WTC11 (cell line): ENCODE results near the gene KRT6A. TPM values are rescaled to one million over a fixed set of nuclear protein-coding genes. Genes with fewer than 3 reads are reported as not detected.

Source experiments
- ATAC-seq: fragments of 200-7000 bp; cut with Tn5 transposase; 2 replicates; pipeline ENCODE4 v1.10.0; 2021; ENCODE audit warnings: mild to moderate bottlenecking, moderate library complexity
- CTCF ChIA-PET: fragments of 300-600 bp; sonication (Branson Sonifier 250); formaldehyde crosslinking; loops from one replicate; lab custom pipeline; 2021; ENCODE audit warnings: antibody characterized with exemption; lab: Charles Lee
- POLR2A ChIA-PET: fragments of 350-600 bp; sonication (Branson Sonifier 250); formaldehyde crosslinking; loops from one replicate; lab custom pipeline; 2021; ENCODE audit warnings: antibody characterized with exemption; lab: Charles Lee
- DNase-seq: peaks from one replicate; pipeline ENCODE4 v3.0.0; 2021; ENCODE audit warnings: low spot score
- H3K27ac Mint-ChIP-seq: 2 replicates; pipeline ENCODE4 v1.8.0; 2021; ENCODE audit warnings: mixed read lengths
- H3K27me3 Mint-ChIP-seq: 2 replicates; pipeline ENCODE4 v1.8.0; 2021; ENCODE audit warnings: low read depth, mild to moderate bottlenecking, moderate library complexity, mixed read lengths
- H3K36me3 Mint-ChIP-seq: 2 replicates; pipeline ENCODE4 v1.8.0; 2021; ENCODE audit warnings: mixed read lengths
- H3K4me1 Mint-ChIP-seq: 2 replicates; pipeline ENCODE4 v1.8.0; 2022; ENCODE audit warnings: mixed read lengths
- H3K4me3 Mint-ChIP-seq: 2 replicates; pipeline ENCODE4 v1.8.0; 2021; ENCODE audit warnings: mild to moderate bottlenecking, moderate library complexity, mixed read lengths
- H3K9me3 Mint-ChIP-seq: 2 replicates; pipeline ENCODE4 v1.8.0; 2021; ENCODE audit warnings: mixed read lengths
- EMX1 ChIP-seq: fragments of 250-450 bp; sonication (Bioruptor Pico); IDR thresholded peaks from 2 replicates; pipeline ENCODE4 v1.8.0; 2021; ENCODE audit warnings: mild to moderate bottlenecking
- HMGA2 ChIP-seq: fragments of 250-450 bp; sonication (Bioruptor Pico); IDR thresholded peaks from 2 replicates; pipeline ENCODE4 v1.4.0; 2021; ENCODE audit warnings: mild to moderate bottlenecking, moderate library complexity
- NFE2L1 ChIP-seq: sonication (generic); formaldehyde crosslinking; IDR thresholded peaks from 2 replicates; pipeline ENCODE4 v1.8.1; 2023; ENCODE audit warnings: missing genetic modification reagents
- PRRX2 ChIP-seq: fragments of 250-450 bp; sonication (Bioruptor Pico); IDR thresholded peaks from 2 replicates; pipeline ENCODE4 v1.8.0; 2021; ENCODE audit warnings: mild to moderate bottlenecking
- RELA ChIP-seq: sonication (generic); formaldehyde crosslinking; IDR thresholded peaks from 2 replicates; pipeline ENCODE4 v1.8.1; 2022; ENCODE audit warnings: missing genetic modification reagents, mild to moderate bottlenecking, borderline replicate concordance
- SMAD4 ChIP-seq: sonication (generic); formaldehyde crosslinking; IDR thresholded peaks from 2 replicates; pipeline ENCODE4 v1.8.0; 2022; ENCODE audit warnings: mild to moderate bottlenecking, missing genetic modification reagents
- TCF7 ChIP-seq: sonication (generic); formaldehyde crosslinking; IDR thresholded peaks from 2 replicates; pipeline ENCODE4 v1.8.0; 2022; ENCODE audit warnings: mild to moderate bottlenecking, low read depth, missing genetic modification reagents, moderate library complexity
- ZBTB21 ChIP-seq: sonication (generic); formaldehyde crosslinking; IDR thresholded peaks from 2 replicates; pipeline ENCODE4 v1.8.1; 2023; ENCODE audit warnings: mild to moderate bottlenecking, missing genetic modification reagents, borderline replicate concordance
- ZNF317 ChIP-seq: sonication (generic); formaldehyde crosslinking; IDR thresholded peaks from 2 replicates; pipeline ENCODE4 v1.8.1; 2023; ENCODE audit warnings: low read depth, mild to moderate bottlenecking, moderate library complexity, missing genetic modification reagents, borderline replicate concordance
- ZNF423 ChIP-seq: fragments of 250-450 bp; sonication (Bioruptor Pico); IDR thresholded peaks from 2 replicates; pipeline ENCODE4 v2.1.2; 2022; ENCODE audit warnings: mild to moderate bottlenecking, moderate library complexity
- total RNA-seq: library from RNA; stranded (reverse); gene quantifications from 3 replicates; pipeline ENCODE4 v1.2.3, GENCODE V29; 2021
- TF ChIP-seq, protein P1 (sequence below): fragments of 250-450 bp; sonication (Bioruptor Pico); conservative IDR thresholded peaks from 2 replicates; pipeline ENCODE4 v1.9.0; 2021; ENCODE audit warnings: mild to moderate bottlenecking
- TF ChIP-seq, protein P2 (sequence below): fragments of 250-450 bp; sonication (Bioruptor Pico); IDR thresholded peaks from 2 replicates; pipeline ENCODE4 v1.8.0; 2021; ENCODE audit warnings: mild to moderate bottlenecking
- TF ChIP-seq, protein P3 (sequence below): sonication (generic); formaldehyde crosslinking; IDR thresholded peaks from 2 replicates; pipeline ENCODE4 v1.8.1; 2022; ENCODE audit warnings: missing genetic modification reagents, borderline replicate concordance
- TF ChIP-seq, protein P4 (sequence below): sonication (generic); formaldehyde crosslinking; IDR thresholded peaks from 2 replicates; pipeline ENCODE4 v1.8.0; 2022; ENCODE audit warnings: mild to moderate bottlenecking, missing genetic modification reagents
- TF ChIP-seq, protein P5 (sequence below): sonication (generic); formaldehyde crosslinking; IDR thresholded peaks from 2 replicates; pipeline ENCODE4 v1.8.1; 2023; ENCODE audit warnings: mild to moderate bottlenecking, missing genetic modification reagents, moderate library complexity
- TF ChIP-seq, protein P6 (sequence below): sonication (generic); formaldehyde crosslinking; IDR thresholded peaks from 2 replicates; pipeline ENCODE4 v1.8.1; 2023; ENCODE audit warnings: mild to moderate bottlenecking, missing genetic modification reagents
- TF ChIP-seq, protein P7 (sequence below): sonication (generic); formaldehyde crosslinking; conservative IDR thresholded peaks from 2 replicates; pipeline ENCODE4 v1.8.1; 2022; ENCODE audit warnings: mild to moderate bottlenecking, missing genetic modification reagents
- TF ChIP-seq, protein P8 (sequence below): sonication (generic); formaldehyde crosslinking; IDR thresholded peaks from 2 replicates; pipeline ENCODE4 v1.8.0; 2022; ENCODE audit warnings: mild to moderate bottlenecking, missing genetic modification reagents
- TF ChIP-seq, protein P9 (sequence below): sonication (generic); formaldehyde crosslinking; IDR thresholded peaks from 2 replicates; pipeline ENCODE4 v1.8.1; 2023; ENCODE audit warnings: mild to moderate bottlenecking, moderate library complexity, missing genetic modification reagents

Gene KRT6A
- total RNA-seq, 1 experiment from 2014 or later: not detected

DNA sequence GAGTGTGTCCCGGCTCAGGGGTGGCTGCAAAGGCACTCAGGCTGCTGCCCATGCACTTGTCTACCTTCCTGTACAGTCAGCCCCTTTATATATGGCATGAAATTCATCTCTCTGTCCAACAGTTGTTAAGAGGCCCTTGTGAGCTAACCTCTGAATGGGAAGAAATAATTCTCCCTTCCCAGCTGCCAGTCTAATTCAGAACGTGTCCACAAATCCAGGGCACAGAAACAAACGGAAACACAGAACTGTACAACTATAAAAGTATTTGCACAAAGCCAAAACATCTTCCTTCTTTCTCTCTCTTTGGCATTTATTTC, 26.3 kb upstream of the KRT6A start:
- TF ChIP-seq TCF7 (CRISPR knock-in tag): no peak
- TF ChIP-seq EMX1 (CRISPR knock-in tag): no peak
- no peak for TF ChIP-seq ZNF423 (CRISPR knock-in tag)
- TF ChIP-seq, protein P1, sequence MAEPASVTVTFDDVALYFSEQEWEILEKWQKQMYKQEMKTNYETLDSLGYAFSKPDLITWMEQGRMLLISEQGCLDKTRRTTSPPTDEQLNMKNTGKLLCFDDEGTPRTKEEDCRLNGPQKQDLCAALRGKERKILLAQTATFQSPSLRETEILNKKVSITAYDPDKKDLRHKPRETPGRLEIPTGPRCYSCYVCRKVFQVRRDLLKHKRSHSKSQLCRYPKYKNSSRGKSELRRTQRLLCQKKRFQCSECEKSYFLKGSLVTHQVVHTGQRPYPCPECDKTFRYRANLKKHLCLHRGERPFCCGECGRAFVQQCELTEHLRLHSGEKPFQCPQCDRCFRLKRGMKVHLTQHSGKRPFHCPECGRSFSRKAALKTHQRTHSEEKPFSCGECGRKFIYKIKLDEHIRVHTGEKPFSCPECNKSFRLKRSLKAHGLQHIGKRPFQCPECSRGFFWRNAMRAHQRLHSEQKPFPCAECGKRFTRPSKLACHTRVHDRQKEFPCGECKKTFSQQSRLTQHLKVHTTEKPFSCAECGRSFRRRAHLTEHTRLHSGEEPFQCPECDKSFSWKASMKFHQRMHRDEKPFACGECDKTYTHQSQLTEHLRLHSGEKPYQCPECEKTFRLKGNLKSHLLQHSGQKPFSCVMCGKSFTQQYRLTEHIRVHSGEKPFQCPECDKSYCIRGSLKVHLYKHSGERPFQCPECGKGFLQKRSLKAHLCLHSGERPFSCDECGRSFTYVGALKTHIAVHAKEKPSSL: no peak
- TF ChIP-seq ZNF317 (CRISPR knock-in tag): no peak
- TF ChIP-seq, protein P2, sequence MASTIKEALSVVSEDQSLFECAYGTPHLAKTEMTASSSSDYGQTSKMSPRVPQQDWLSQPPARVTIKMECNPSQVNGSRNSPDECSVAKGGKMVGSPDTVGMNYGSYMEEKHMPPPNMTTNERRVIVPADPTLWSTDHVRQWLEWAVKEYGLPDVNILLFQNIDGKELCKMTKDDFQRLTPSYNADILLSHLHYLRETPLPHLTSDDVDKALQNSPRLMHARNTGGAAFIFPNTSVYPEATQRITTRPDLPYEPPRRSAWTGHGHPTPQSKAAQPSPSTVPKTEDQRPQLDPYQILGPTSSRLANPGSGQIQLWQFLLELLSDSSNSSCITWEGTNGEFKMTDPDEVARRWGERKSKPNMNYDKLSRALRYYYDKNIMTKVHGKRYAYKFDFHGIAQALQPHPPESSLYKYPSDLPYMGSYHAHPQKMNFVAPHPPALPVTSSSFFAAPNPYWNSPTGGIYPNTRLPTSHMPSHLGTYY (CRISPR knock-in tag): no peak
- TF ChIP-seq HMGA2 (CRISPR knock-in tag): no peak
- TF ChIP-seq, protein P3, sequence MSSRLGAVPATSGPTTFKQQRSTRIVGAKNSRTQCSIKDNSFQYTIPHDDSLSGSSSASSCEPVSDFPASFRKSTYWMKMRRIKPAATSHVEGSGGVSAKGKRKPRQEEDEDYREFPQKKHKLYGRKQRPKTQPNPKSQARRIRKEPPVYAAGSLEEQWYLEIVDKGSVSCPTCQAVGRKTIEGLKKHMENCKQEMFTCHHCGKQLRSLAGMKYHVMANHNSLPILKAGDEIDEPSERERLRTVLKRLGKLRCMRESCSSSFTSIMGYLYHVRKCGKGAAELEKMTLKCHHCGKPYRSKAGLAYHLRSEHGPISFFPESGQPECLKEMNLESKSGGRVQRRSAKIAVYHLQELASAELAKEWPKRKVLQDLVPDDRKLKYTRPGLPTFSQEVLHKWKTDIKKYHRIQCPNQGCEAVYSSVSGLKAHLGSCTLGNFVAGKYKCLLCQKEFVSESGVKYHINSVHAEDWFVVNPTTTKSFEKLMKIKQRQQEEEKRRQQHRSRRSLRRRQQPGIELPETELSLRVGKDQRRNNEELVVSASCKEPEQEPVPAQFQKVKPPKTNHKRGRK (CRISPR knock-in tag): no peak
- TF ChIP-seq, protein P4, sequence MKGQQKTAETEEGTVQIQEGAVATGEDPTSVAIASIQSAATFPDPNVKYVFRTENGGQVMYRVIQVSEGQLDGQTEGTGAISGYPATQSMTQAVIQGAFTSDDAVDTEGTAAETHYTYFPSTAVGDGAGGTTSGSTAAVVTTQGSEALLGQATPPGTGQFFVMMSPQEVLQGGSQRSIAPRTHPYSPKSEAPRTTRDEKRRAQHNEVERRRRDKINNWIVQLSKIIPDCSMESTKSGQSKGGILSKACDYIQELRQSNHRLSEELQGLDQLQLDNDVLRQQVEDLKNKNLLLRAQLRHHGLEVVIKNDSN (CRISPR knock-in tag): no peak
- TF ChIP-seq, protein P5, sequence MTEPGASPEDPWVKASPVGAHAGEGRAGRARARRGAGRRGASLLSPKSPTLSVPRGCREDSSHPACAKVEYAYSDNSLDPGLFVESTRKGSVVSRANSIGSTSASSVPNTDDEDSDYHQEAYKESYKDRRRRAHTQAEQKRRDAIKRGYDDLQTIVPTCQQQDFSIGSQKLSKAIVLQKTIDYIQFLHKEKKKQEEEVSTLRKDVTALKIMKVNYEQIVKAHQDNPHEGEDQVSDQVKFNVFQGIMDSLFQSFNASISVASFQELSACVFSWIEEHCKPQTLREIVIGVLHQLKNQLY: no peak
- no peak for TF ChIP-seq RELA (CRISPR knock-in tag)
- TF ChIP-seq, protein P6, sequence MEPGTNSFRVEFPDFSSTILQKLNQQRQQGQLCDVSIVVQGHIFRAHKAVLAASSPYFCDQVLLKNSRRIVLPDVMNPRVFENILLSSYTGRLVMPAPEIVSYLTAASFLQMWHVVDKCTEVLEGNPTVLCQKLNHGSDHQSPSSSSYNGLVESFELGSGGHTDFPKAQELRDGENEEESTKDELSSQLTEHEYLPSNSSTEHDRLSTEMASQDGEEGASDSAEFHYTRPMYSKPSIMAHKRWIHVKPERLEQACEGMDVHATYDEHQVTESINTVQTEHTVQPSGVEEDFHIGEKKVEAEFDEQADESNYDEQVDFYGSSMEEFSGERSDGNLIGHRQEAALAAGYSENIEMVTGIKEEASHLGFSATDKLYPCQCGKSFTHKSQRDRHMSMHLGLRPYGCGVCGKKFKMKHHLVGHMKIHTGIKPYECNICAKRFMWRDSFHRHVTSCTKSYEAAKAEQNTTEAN: no peak
- CTCF ChIA-PET: interaction anchor here (1.3 to 3.5 kb wide), 4 partner anchors 26 to 147 kb away, joined by 3 to 24 read pairs (median 8); no protein-coding TSS in a partner anchor
- H3K9me3 Mint-ChIP-seq: no peaks in the 10 kb centered on the region
- H3K4me3 Mint-ChIP-seq: no peak overlapping the region
- no peaks in the 10 kb centered on the region for H3K36me3 Mint-ChIP-seq
- H3K27me3 Mint-ChIP-seq: no peaks in the 10 kb centered on the region
- no peak for DNase-seq
- H3K4me1 Mint-ChIP-seq: peaks cover 7% of the 10 kb centered on the region
- no peak for ATAC-seq
- H3K27ac Mint-ChIP-seq: no peak overlapping the region
- POLR2A ChIA-PET: no interaction called here

DNA sequence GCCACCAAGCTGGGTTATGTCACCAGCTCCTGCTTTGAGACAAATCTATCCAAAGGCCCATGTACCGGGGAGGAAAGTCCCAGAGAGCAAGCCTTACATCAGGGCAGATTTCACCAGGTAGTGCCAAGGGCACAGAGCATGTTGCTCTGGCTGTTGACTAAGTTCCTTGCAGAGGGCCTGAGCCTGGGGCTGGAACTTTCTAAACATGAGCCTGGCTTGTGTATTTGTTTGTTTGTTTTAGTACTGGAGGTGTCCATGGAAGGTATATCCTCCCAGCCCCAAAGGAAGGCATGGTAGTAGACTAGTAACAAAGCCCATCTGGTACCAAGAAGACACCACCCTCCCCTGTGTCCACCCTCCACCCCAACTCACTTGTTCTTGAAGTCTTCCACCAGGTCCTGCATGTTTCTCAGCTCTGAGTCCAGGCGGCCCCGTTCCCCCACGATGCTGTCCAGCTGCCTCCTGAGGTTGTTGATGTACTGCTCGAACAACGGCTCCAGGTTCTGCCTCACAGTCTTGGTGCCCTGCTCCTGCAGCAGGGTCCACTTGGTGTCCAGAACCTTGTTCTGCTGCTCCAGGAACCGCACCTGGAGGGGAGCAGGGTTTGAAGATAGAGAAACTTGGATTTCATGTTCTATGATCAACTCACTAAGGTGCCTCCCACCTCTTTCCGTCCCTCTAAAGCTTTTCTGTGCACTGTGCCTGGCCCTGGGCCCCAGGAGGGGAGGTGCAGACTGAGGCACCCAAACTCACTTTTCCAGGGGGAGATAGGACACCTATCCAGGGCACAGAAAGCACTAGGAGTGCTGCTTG, 25.7 kb upstream of the KRT6A start:
- Mint-ChIP-seq H3K9me3 (no peaks in the 10 kb centered on the region), H3K36me3 (no peaks in the 10 kb centered on the region), H3K4me1 (peaks cover 7% of the 10 kb centered on the region), H3K4me3 (no peak overlapping the region), H3K27me3 (no peaks in the 10 kb centered on the region), H3K27ac (no peak overlapping the region)
- ChIA-PET CTCF (interaction anchor here (1.3 to 3.5 kb wide), 2 partner anchors 64 to 123 kb away, joined by 3 to 24 read pairs; no protein-coding TSS in a partner anchor), POLR2A (no interaction called here)
- ATAC-seq: no peak
- DNase-seq: no peak
- no peak for TF ChIP-seq NFE2L1 (CRISPR knock-in tag)
- no peak for TF ChIP-seq PRRX2 (CRISPR knock-in tag)
- TF ChIP-seq, protein P7, sequence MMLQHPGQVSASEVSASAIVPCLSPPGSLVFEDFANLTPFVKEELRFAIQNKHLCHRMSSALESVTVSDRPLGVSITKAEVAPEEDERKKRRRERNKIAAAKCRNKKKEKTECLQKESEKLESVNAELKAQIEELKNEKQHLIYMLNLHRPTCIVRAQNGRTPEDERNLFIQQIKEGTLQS (CRISPR knock-in tag): no peak
- TF ChIP-seq, protein P1: no peak
- TF ChIP-seq, protein P8, sequence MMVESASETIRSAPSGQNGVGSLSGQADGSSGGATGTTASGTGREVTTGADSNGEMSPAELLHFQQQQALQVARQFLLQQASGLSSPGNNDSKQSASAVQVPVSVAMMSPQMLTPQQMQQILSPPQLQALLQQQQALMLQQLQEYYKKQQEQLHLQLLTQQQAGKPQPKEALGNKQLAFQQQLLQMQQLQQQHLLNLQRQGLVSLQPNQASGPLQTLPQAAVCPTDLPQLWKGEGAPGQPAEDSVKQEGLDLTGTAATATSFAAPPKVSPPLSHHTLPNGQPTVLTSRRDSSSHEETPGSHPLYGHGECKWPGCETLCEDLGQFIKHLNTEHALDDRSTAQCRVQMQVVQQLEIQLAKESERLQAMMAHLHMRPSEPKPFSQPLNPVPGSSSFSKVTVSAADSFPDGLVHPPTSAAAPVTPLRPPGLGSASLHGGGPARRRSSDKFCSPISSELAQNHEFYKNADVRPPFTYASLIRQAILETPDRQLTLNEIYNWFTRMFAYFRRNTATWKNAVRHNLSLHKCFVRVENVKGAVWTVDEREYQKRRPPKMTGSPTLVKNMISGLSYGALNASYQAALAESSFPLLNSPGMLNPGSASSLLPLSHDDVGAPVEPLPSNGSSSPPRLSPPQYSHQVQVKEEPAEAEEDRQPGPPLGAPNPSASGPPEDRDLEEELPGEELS (CRISPR knock-in tag): no peak
- TF ChIP-seq, protein P9, sequence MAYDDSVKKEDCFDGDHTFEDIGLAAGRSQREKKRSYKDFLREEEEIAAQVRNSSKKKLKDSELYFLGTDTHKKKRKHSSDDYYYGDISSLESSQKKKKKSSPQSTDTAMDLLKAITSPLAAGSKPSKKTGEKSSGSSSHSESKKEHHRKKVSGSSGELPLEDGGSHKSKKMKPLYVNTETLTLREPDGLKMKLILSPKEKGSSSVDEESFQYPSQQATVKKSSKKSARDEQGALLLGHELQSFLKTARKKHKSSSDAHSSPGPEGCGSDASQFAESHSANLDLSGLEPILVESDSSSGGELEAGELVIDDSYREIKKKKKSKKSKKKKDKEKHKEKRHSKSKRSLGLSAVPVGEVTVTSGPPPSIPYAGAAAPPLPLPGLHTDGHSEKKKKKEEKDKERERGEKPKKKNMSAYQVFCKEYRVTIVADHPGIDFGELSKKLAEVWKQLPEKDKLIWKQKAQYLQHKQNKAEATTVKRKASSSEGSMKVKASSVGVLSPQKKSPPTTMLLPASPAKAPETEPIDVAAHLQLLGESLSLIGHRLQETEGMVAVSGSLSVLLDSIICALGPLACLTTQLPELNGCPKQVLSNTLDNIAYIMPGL (CRISPR knock-in tag): no peak
- TF ChIP-seq ZBTB21: no peak
- TF ChIP-seq EMX1 (CRISPR knock-in tag): no peak
- TF ChIP-seq SMAD4 (CRISPR knock-in tag): no peak
